Nephron (organoid): ENCODE results near the gene SIGLEC14.

ENCODE experiments used
- H3K27ac Mint-ChIP-seq, 3 experiments: 2 replicates each; pipeline ENCODE4 v1.8.0; 2020; ENCODE audit warnings: mixed read lengths in 3 of 3, mild to moderate bottlenecking in 2 of 3, moderate library complexity in 1 of 3
- H3K27me3 Mint-ChIP-seq: 2 replicates; pipeline ENCODE4 v1.8.0; 2021; ENCODE audit warnings: low read depth, mild to moderate bottlenecking, moderate library complexity, mixed read lengths
- H3K36me3 Mint-ChIP-seq: 2 replicates; pipeline ENCODE4 v1.8.0; 2020; ENCODE audit warnings: low read depth, mixed read lengths
- H3K4me1 Mint-ChIP-seq: 2 replicates; pipeline ENCODE4 v1.8.0; 2020; ENCODE audit warnings: mixed read lengths
- H3K4me3 Mint-ChIP-seq, 3 experiments: 2 replicates each; pipeline ENCODE4 v1.8.0; 2020; ENCODE audit warnings: mild to moderate bottlenecking in 3 of 3, mixed read lengths in 3 of 3, moderate library complexity in 2 of 3
- H3K9me3 Mint-ChIP-seq: 2 replicates; pipeline ENCODE4 v1.8.0; 2020; ENCODE audit warnings: mixed read lengths
- CTCF ChIP-seq, 3 experiments: fragments of 200-600 bp; sonication (generic); IDR thresholded peaks; one replicate each; pipeline ENCODE4 v1.5.0; 2021; ENCODE audit warnings: antibody characterized with exemption in 3 of 3; ENCODE audit not compliant: unreplicated experiment in 3 of 3

The SIGLEC14 gene

GRCh38 chr19:51688671-51689571, 42.3 kb upstream of the SIGLEC14 start:
- H3K36me3 Mint-ChIP-seq = peaks cover 23% of the 10 kb centered on the region
- no peak for TF ChIP-seq CTCF (IDR thresholded peaks at IDR 0.05; ENCODE audit: unreplicated experiment in 3 of 3)
- H3K4me1 Mint-ChIP-seq = peaks cover 43% of the 10 kb centered on the region
- peak overlapping the region; percentile 94 to 97 (median 95) for H3K4me3 Mint-ChIP-seq
- H3K9me3 Mint-ChIP-seq = no peaks in the 10 kb centered on the region
- no peaks in the 10 kb centered on the region for H3K27me3 Mint-ChIP-seq
- peak overlapping the region; percentile 98 to 100 (median 98) for H3K27ac Mint-ChIP-seq

GRCh38 chr19:51687791-51688670, 41.4 kb upstream of the SIGLEC14 start:
- H3K27me3 Mint-ChIP-seq = no peaks in the 10 kb centered on the region
- H3K4me3 Mint-ChIP-seq = peak overlapping the region; percentile 94 to 97 (median 95)
- H3K36me3 Mint-ChIP-seq = peaks cover 14% of the 10 kb centered on the region
- H3K27ac Mint-ChIP-seq = peak overlapping the region; percentile 97 to 100 (median 98)
- H3K9me3 Mint-ChIP-seq = no peaks in the 10 kb centered on the region
- TF ChIP-seq CTCF (IDR thresholded peaks at IDR 0.05; ENCODE audit: unreplicated experiment in 3 of 3) = no peak
- H3K4me1 Mint-ChIP-seq = peaks cover 35% of the 10 kb centered on the region

GRCh38 chr19:51686171-51686570, 39.5 kb upstream of the SIGLEC14 start:
- peak overlapping the region in 2 of 3 experiments; percentile 52 to 62 for H3K27ac Mint-ChIP-seq

DNA sequence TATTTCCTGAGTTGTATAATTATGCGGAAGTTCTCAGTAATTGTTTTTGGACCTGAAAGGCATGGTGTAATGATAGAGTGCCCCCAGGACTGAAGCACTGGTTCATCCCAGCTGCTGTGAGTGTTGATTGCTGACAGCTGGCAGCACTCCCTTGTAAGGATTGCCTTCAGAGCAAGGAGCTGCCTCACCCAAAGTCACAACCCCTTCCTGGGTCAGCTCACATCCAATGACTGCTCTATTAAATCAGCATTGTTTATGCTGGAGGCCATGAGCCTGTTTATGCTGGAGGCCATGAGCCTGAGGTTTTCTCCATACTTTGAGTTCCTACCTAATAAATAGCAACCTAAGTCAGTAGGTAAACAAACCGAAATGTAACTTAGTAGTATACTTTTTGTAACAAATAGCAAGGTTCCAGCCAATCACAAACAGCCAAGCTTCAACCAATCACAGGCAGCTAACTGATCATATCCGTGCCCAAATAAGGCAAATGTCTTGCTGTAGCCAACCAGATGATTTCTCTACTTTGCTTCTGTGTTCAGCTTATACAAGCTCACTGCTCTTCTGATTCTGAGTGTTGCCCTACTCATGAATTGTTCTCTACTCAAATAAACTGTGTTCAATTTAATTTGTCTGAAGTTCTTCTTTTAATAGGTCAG, 34.8 kb upstream of the SIGLEC14 start:
- H3K9me3 Mint-ChIP-seq = no peaks in the 10 kb centered on the region
- peaks cover 5% of the 10 kb centered on the region for H3K4me1 Mint-ChIP-seq
- peaks cover 7% of the 10 kb centered on the region for H3K27me3 Mint-ChIP-seq
- H3K4me3 Mint-ChIP-seq = no peak overlapping the region
- H3K36me3 Mint-ChIP-seq = no peaks in the 10 kb centered on the region
- H3K27ac Mint-ChIP-seq = peak overlapping the region; percentile 12 to 58 (median 44)
- no peak for TF ChIP-seq CTCF (IDR thresholded peaks at IDR 0.05; ENCODE audit: unreplicated experiment in 3 of 3)

More at GRCh38 chr19:51686171-51686570, 39.5 kb upstream of the SIGLEC14 start:
- H3K4me3 Mint-ChIP-seq = peak overlapping the region in 2 of 3 experiments; percentile 38 to 51
- peaks cover 2% of the 10 kb centered on the region for H3K36me3 Mint-ChIP-seq
- TF ChIP-seq CTCF (IDR thresholded peaks at IDR 0.05; ENCODE audit: unreplicated experiment in 3 of 3) = no peak
- peaks cover 23% of the 10 kb centered on the region for H3K4me1 Mint-ChIP-seq
- H3K27me3 Mint-ChIP-seq = no peaks in the 10 kb centered on the region
- no peaks in the 10 kb centered on the region for H3K9me3 Mint-ChIP-seq

GRCh38 chr19:51680474-51680873, 33.8 kb upstream of the SIGLEC14 start:
- H3K4me3 Mint-ChIP-seq = no peak overlapping the region
- no peak overlapping the region for H3K27ac Mint-ChIP-seq
- no peaks in the 10 kb centered on the region for H3K9me3 Mint-ChIP-seq
- TF ChIP-seq CTCF (IDR thresholded peaks at IDR 0.05; ENCODE audit: unreplicated experiment in 3 of 3) = no peak
- H3K36me3 Mint-ChIP-seq = no peaks in the 10 kb centered on the region
- peaks cover 7% of the 10 kb centered on the region for H3K27me3 Mint-ChIP-seq
- H3K4me1 Mint-ChIP-seq = peaks cover 5% of the 10 kb centered on the region
